Nephron (organoid): ENCODE measurements around the gene MLEC.

ENCODE experiments used
- H3K27ac Mint-ChIP-seq, 3 experiments: 2 replicates each; pipeline ENCODE4 v1.8.0; 2020; ENCODE audit warnings: mixed read lengths in 3 of 3, mild to moderate bottlenecking in 2 of 3, moderate library complexity in 1 of 3
- H3K27me3 Mint-ChIP-seq: 2 replicates; pipeline ENCODE4 v1.8.0; 2021; ENCODE audit warnings: low read depth, mild to moderate bottlenecking, moderate library complexity, mixed read lengths
- H3K36me3 Mint-ChIP-seq: 2 replicates; pipeline ENCODE4 v1.8.0; 2020; ENCODE audit warnings: low read depth, mixed read lengths
- H3K4me1 Mint-ChIP-seq: 2 replicates; pipeline ENCODE4 v1.8.0; 2020; ENCODE audit warnings: mixed read lengths
- H3K4me3 Mint-ChIP-seq, 3 experiments: 2 replicates each; pipeline ENCODE4 v1.8.0; 2020; ENCODE audit warnings: mild to moderate bottlenecking in 3 of 3, mixed read lengths in 3 of 3, moderate library complexity in 2 of 3
- H3K9me3 Mint-ChIP-seq: 2 replicates; pipeline ENCODE4 v1.8.0; 2020; ENCODE audit warnings: mixed read lengths
- TF ChIP-seq, protein P1 (sequence below), 3 experiments: fragments of 200-600 bp; sonication (generic); IDR thresholded peaks; one replicate each; pipeline ENCODE4 v1.5.0; 2021; ENCODE audit warnings: antibody characterized with exemption in 3 of 3; ENCODE audit not compliant: unreplicated experiment in 3 of 3

MLEC gene

DNA sequence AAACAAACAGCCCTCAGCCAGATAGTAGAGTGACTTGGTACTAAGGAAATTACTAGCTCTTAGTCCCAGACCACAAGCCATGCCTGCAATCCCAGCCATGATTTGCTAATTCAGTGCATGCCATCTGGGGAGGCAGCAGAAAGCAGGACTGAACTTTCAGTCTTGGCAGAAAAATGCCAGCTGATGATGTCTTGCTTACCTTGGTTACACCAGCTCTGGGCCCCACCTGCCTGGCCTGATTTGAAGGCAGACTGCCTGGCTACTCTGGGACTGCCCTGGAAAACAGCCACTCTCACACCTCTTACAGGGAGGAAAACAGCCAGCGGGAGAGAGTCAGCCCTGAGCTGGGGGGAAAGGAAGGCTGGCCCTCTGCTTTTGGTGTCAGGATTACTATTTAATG, 18.7 kb downstream of the MLEC start:
- Mint-ChIP-seq H3K9me3 (no peaks in the 10 kb centered on the region), H3K4me1 (peaks cover 6% of the 10 kb centered on the region), H3K36me3 (peaks cover 29% of the 10 kb centered on the region), H3K4me3 (no peak overlapping the region), H3K27me3 (no peaks in the 10 kb centered on the region), H3K27ac (no peak overlapping the region)
- TF ChIP-seq, protein P1, sequence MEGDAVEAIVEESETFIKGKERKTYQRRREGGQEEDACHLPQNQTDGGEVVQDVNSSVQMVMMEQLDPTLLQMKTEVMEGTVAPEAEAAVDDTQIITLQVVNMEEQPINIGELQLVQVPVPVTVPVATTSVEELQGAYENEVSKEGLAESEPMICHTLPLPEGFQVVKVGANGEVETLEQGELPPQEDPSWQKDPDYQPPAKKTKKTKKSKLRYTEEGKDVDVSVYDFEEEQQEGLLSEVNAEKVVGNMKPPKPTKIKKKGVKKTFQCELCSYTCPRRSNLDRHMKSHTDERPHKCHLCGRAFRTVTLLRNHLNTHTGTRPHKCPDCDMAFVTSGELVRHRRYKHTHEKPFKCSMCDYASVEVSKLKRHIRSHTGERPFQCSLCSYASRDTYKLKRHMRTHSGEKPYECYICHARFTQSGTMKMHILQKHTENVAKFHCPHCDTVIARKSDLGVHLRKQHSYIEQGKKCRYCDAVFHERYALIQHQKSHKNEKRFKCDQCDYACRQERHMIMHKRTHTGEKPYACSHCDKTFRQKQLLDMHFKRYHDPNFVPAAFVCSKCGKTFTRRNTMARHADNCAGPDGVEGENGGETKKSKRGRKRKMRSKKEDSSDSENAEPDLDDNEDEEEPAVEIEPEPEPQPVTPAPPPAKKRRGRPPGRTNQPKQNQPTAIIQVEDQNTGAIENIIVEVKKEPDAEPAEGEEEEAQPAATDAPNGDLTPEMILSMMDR (IDR thresholded peaks at IDR 0.05; ENCODE audit: unreplicated experiment in 3 of 3), result no peak

DNA sequence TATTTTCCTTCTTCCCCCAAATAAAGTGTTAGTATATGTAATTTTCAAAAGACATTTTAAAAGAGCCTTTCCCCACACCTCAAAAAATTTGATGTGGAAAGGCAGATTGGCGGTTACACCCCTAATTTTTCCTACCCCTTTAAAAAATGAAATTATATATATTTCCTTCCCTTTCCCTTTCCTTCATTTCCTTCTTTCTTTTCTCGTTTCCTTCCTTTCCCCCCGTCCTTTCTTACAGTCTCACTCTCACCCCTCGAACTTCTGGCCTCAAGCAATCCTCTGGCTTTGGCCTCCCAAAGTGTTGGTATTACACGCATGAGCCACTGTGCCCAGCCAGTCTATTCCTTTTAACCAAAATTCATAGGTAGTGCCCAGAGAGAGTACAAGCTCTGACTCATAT, 19.1 kb downstream of the MLEC start:
- no peak overlapping the region for H3K27ac Mint-ChIP-seq
- H3K36me3 Mint-ChIP-seq, result peaks cover 25% of the 10 kb centered on the region
- no peaks in the 10 kb centered on the region for H3K27me3 Mint-ChIP-seq
- no peaks in the 10 kb centered on the region for H3K9me3 Mint-ChIP-seq
- TF ChIP-seq, protein P1 (IDR thresholded peaks at IDR 0.05; ENCODE audit: unreplicated experiment in 3 of 3), result no peak
- no peak overlapping the region for H3K4me3 Mint-ChIP-seq
- peaks cover 6% of the 10 kb centered on the region for H3K4me1 Mint-ChIP-seq

DNA sequence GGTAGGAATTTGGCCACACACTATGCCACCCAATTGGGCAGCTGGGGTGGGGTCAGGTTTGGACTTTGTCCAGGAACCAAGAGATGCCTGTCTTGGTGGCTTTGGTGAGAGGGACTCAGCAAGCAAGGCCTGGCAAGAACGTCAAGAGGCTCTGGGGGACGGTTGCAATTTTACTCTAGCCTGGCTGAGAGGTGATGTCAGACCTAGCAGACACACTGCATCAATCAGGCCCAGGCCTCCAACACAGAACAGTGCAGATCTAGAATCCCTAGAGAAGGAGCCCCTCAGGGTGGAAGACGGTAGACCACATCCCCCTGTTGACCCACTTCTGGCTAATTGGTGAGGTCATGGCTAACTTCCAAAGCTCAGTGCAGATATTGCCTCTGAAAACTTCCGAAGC, 21.7 kb downstream of the MLEC start:
- Mint-ChIP-seq H3K9me3 (no peaks in the 10 kb centered on the region), H3K27me3 (no peaks in the 10 kb centered on the region), H3K4me3 (peak overlapping the region; percentile 53 to 73 (median 70)), H3K27ac (peak overlapping the region in 2 of 3 experiments; percentile 52 to 59), H3K4me1 (peaks cover 26% of the 10 kb centered on the region), H3K36me3 (peaks cover 15% of the 10 kb centered on the region)
- TF ChIP-seq, protein P1 (IDR thresholded peaks at IDR 0.05; ENCODE audit: unreplicated experiment in 3 of 3), result no peak

DNA sequence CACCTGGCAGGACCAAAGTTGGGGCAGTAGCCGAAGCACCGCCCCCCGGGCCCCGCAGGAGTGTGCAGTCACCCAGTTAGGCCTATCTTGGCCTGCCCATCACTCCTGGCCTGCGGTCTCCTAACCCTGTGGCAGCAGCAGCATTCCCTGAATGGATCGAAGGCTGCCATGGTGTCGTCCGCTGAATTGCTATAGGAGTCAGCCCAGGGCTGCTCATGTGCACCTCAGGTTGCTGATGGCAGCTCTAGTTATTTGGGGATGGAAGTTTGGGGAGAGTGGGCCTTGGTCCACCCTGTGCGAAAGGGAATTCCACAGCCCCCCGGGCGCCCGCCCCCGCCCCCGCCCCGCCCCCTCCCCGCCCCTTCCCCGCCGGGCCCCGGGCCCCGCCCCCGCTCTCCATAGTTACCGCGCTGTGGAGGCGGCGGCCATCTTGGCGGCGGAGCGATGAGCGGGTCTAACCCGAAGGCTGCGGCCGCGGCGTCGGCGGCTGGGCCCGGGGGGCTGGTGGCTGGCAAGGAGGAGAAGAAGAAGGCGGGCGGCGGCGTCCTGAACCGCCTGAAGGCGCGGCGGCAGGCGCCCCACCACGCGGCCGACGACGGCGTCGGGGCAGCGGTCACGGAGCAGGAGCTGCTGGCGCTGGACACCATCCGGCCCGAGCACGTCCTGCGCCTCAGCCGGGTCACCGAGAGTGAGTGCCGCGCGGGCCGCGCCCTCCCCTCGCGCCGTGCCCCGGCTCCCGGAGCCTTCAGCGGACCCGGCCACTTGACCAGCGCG, 23.3 kb downstream of the MLEC start, which contains the start of gene UNC119B:
TSS of gene UNC119B (plus strand) at position 428 of the 774 bp plus-strand sequence. CDS start at position 445, 17 bp downstream.
- peak within 1 kb of the TSS; percentile 77 to 84 (median 79) for H3K27ac Mint-ChIP-seq
- H3K27me3 Mint-ChIP-seq, result no peaks in the 10 kb centered on the region
- TF ChIP-seq, protein P1 (IDR thresholded peaks at IDR 0.05; ENCODE audit: unreplicated experiment in 3 of 3), result no peak
- H3K9me3 Mint-ChIP-seq, result no peaks in the 10 kb centered on the region
- peaks cover 30% of the 10 kb centered on the region for H3K4me1 Mint-ChIP-seq
- peaks cover 21% of the 10 kb centered on the region for H3K36me3 Mint-ChIP-seq
- peak within 1 kb of the TSS; percentile 85 to 92 (median 90) for H3K4me3 Mint-ChIP-seq

DNA sequence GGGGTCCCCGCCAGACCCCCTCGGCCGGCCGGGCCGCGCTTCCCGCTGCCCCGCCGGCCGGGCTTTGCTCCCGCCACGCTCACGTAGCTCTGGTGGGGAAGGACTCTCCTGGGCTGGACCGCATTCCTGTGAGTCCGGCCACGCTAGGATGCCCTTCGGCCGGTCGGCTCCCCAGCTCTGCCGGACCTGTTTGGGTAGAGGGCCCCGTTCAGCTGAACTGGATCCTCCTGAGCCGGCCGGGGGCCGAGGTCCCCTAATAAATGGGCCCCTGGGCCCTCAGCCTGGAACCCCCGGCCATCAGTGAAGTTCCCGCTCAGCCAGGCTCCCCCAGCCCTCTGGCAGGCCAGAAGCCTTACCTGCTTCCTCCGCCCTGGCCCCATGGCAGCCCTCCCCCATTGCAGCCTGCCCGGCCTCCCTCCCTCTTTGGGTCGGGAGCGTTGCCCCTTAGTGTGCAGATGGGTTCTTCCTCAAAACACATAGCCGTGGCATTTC, 23.9 kb downstream of the MLEC start:
- H3K36me3 Mint-ChIP-seq, result peaks cover 25% of the 10 kb centered on the region
- H3K4me1 Mint-ChIP-seq, result peaks cover 30% of the 10 kb centered on the region
- no peaks in the 10 kb centered on the region for H3K9me3 Mint-ChIP-seq
- no peaks in the 10 kb centered on the region for H3K27me3 Mint-ChIP-seq
- H3K4me3 Mint-ChIP-seq, result peak overlapping the region; percentile 85 to 92 (median 90)
- H3K27ac Mint-ChIP-seq, result peak overlapping the region; percentile 62 to 84 (median 77)
- TF ChIP-seq, protein P1 (IDR thresholded peaks at IDR 0.05; ENCODE audit: unreplicated experiment in 3 of 3), result no peak
